Uterine smooth muscle cell (primary cell): Measurements from ENCODE around the gene ZNF714. TPM values are rescaled to one million over a fixed set of nuclear protein-coding genes. Genes with fewer than 3 reads are reported as not detected.

Source experiments
- total RNA-seq: library from RNA; depleted of rRNA; stranded (reverse); fragments of >200 nt; gene quantifications from 2 replicates; pipeline ENCODE4 v1.2.3, GENCODE V29; 2014

The ZNF714 gene
- total RNA-seq: 9.7 and 13.2 TPM in 2 replicates

GRCh38 chr19:21082011-21082975 is at the start of gene ZNF714:
Gene ZNF714, plus strand, starts transcription at chr19:21082203. Its CDS starts 16,066 bp downstream, at chr19:21098269.

GRCh38 chr19:21141787-21142464 is 59.9 kb downstream of the ZNF714 start, which contains the start of gene ZNF431:
Gene ZNF431, plus strand, starts transcription at chr19:21142040. Its CDS starts 144 bp downstream, at chr19:21142184.

Other genes with a start within 250 kb of the ZNF714 start
- gene ZNF85, start 159.0 kb upstream of the ZNF714 start, total RNA-seq: 3.5 and 10.7 TPM in 2 replicates
- 6.2 and 14.4 TPM in 2 replicates for gene ZNF430, start 61.5 kb upstream of the ZNF714 start, total RNA-seq
- gene ZNF431, start 59.8 kb downstream of the ZNF714 start, total RNA-seq: 2.4 and 3.3 TPM in 2 replicates
- gene ZNF708, start 247.2 kb downstream of the ZNF714 start, total RNA-seq: 4.6 and 6.7 TPM in 2 replicates